HCT116 (cell line): ENCODE results near the gene ADGRE3. TPM values are rescaled to one million over a fixed set of nuclear protein-coding genes. Genes with fewer than 3 reads are reported as not detected.

Source experiments
- ATAC-seq: fragments of 200-7000 bp; cut with Tn5 transposase; 2 replicates; pipeline ENCODE4 v1.9.1; 2020; ENCODE audit warnings: mild to moderate bottlenecking, moderate library complexity
- BruUV-seq: library from RNA; stranded (reverse); fragments of 400-500 nt; replicated peaks from 2 replicates; lab custom pipeline; 2021; lab: Mats Ljungman, UMichigan
- CTCF ChIA-PET: fragments of 300-600 bp; sonication (Branson Sonifier 250); formaldehyde crosslinking; loops from one replicate; lab custom pipeline; 2021; ENCODE audit warnings: antibody characterized with exemption; lab: Charles Lee
- POLR2A ChIA-PET: fragments of 300-600, 350-600 bp; sonication (Branson Sonifier 250); formaldehyde crosslinking; loops from one replicate; lab custom pipeline; 2021; ENCODE audit warnings: antibody characterized with exemption; lab: Charles Lee
- RAD21 ChIA-PET, 2 experiments: fragments of 300-600 bp; sonication (Branson Sonifier 250); formaldehyde crosslinking; loops; one replicate each; lab custom pipeline; 2023; ENCODE audit warnings: low total read pairs in 2 of 2; ENCODE audit not compliant: uncharacterized antibody in 2 of 2, unreplicated experiment in 2 of 2, low non-redundant PET in 1 of 2; lab: Charles Lee
- DNase-seq: peaks from one replicate; pipeline ENCODE4 v3.0.0-alpha.2; 2010; ENCODE audit warnings: low read depth, low spot score
- H2AFZ ChIP-seq: fragments of 200-600 bp; shearing (Covaris generic), sonication (generic); 2 replicates; pipeline ENCODE4 v1.6.1; 2017; ENCODE audit warnings: low read depth, mixed run types, mixed read lengths, antibody characterized with exemption, low read length; ENCODE audit not compliant: poor library complexity, severe bottlenecking
- H3K27ac ChIP-seq: 2 replicates; pipeline ENCODE4 v1.5.1; 2012; ENCODE audit warnings: low read depth, low read length
- H3K27me3 ChIP-seq: fragments of 200-600 bp; sonication (generic); 2 replicates; pipeline ENCODE4 v1.6.1; 2016; ENCODE audit warnings: mixed run types, low read length, mixed read lengths; ENCODE audit not compliant: insufficient read depth
- H3K36me3 ChIP-seq, 2 experiments: fragments of 200-500 bp in 1 of 2; fragments of 200-600 bp in 1 of 2; sonication (Bioruptor generic) in 1 of 2; sonication (generic) in 1 of 2; 2 replicates each; pipeline versions ENCODE4 v1.5.1 to v1.6.1; 2014 to 2016; ENCODE audit warnings: low read length in 2 of 2, inconsistent platforms in 1 of 2, mixed read lengths in 1 of 2, mixed run types in 1 of 2; ENCODE audit not compliant: insufficient read depth in 2 of 2, control insufficient read depth in 1 of 2
- H3K4me1 ChIP-seq, 2 experiments: fragments of 200-600 bp in 1 of 2; sonication (generic) in 1 of 2; 2 replicates each; pipeline versions ENCODE4 v1.5.1 to v1.6.1; 2012 to 2017; ENCODE audit warnings: low read length in 2 of 2, inconsistent platforms in 1 of 2, mild to moderate bottlenecking in 1 of 2, mixed read lengths in 1 of 2, mixed run types in 1 of 2, moderate library complexity in 1 of 2; ENCODE audit not compliant: insufficient read depth in 2 of 2, control insufficient read depth in 1 of 2
- H3K4me2 ChIP-seq: fragments of 200-600 bp; sonication (generic); 2 replicates; pipeline ENCODE4 v1.6.1; 2017; ENCODE audit warnings: mixed run types, low read length, mixed read lengths
- H3K4me3 ChIP-seq, 2 experiments: fragments of 200-600 bp in 1 of 2; sonication (generic) in 1 of 2; replicated peaks in 1 of 2; 2 replicates each; pipeline ENCODE4 v1.5.1; 2011 to 2016; ENCODE audit warnings: low read length in 2 of 2, control low read depth in 1 of 2, low read depth in 1 of 2, mild to moderate bottlenecking in 1 of 2, mixed read lengths in 1 of 2, mixed run types in 1 of 2
- H3K79me2 ChIP-seq: fragments of 200-600 bp; sonication (generic); 2 replicates; pipeline ENCODE4 v1.6.1; 2017; ENCODE audit warnings: mild to moderate bottlenecking, mixed run types, low read length, moderate library complexity, mixed read lengths; ENCODE audit not compliant: insufficient read depth
- H3K9ac ChIP-seq: fragments of 200-600 bp; sonication (generic); 2 replicates; pipeline ENCODE4 v1.6.1; 2016; ENCODE audit warnings: low read length, mixed read lengths
- H3K9me2 ChIP-seq: fragments of 200-600 bp; sonication (generic), shearing (Covaris generic); 2 replicates; pipeline ENCODE4 v1.6.1; 2017; ENCODE audit warnings: mixed run types, mild to moderate bottlenecking, moderate library complexity; ENCODE audit not compliant: insufficient read depth
- H3K9me3 ChIP-seq, 2 experiments: fragments of 200-500 bp in 1 of 2; fragments of 200-600 bp in 1 of 2; sonication (Bioruptor generic) in 1 of 2; sonication (generic) in 1 of 2; 2 replicates each; pipeline ENCODE4 v1.6.1; 2014 to 2017; ENCODE audit warnings: low read length in 2 of 2, mixed read lengths in 2 of 2, inconsistent platforms in 1 of 2, low read depth in 1 of 2, mild to moderate bottlenecking in 1 of 2, mixed run types in 1 of 2, moderate library complexity in 1 of 2; ENCODE audit not compliant: control insufficient read depth in 1 of 2, insufficient read depth in 1 of 2
- H4K20me1 ChIP-seq: fragments of 200-600 bp; sonication (generic), shearing (Covaris generic); 2 replicates; pipeline ENCODE4 v1.6.1; 2017; ENCODE audit warnings: mixed run types, mild to moderate bottlenecking, moderate library complexity; ENCODE audit not compliant: insufficient read depth
- CBX3 ChIP-seq: IDR thresholded peaks from 2 replicates; pipeline ENCODE4 v1.6.1; 2012; ENCODE audit warnings: low read depth
- CEBPB ChIP-seq: IDR thresholded peaks from 2 replicates; pipeline ENCODE4 v1.6.1; 2012; ENCODE audit warnings: low read depth
- EZH2phosphoT487 ChIP-seq: fragments of 200-600 bp; IDR thresholded peaks from 2 replicates; pipeline ENCODE4 v1.6.1; 2018; ENCODE audit warnings: antibody characterized with exemption, borderline replicate concordance
- POLR2AphosphoS5 ChIP-seq: IDR thresholded peaks from 2 replicates; pipeline ENCODE4 v1.6.1; 2011; ENCODE audit warnings: mild to moderate bottlenecking, low read depth, low read length, moderate library complexity
- RAD21 ChIP-seq: IDR thresholded peaks from 2 replicates; pipeline ENCODE4 v1.6.1; 2012; ENCODE audit warnings: low read depth, mild to moderate bottlenecking
- SIN3A ChIP-seq: IDR thresholded peaks from 2 replicates; pipeline ENCODE4 v1.6.1; 2012; ENCODE audit warnings: low read depth
- SRF ChIP-seq: IDR thresholded peaks from 2 replicates; pipeline ENCODE4 v1.6.1; 2012; ENCODE audit warnings: low read depth
- TCF7L2 ChIP-seq: IDR thresholded peaks from 2 replicates; pipeline ENCODE4 v1.7.0; 2011; ENCODE audit warnings: borderline replicate concordance, inconsistent platforms; ENCODE audit not compliant: insufficient read depth, insufficient read length; ENCODE audit errors: extremely low read depth
- intact Hi-C: fragments of 100-400 bp; cut with micrococcal nuclease; formaldehyde crosslinking; loops from 2 replicates; pipeline ENCODE4 v1.10.0; 2022
- total RNA-seq: library from RNA; stranded (reverse); gene quantifications from one replicate; pipeline ENCODE4 v1.2.1, GENCODE V29; 2021; ENCODE audit not compliant: unreplicated experiment

ADGRE3 gene
- total RNA-seq, 1 experiment from 2014 or later: not detected

GRCh38 chr19:14683439-14683838 is 8.8 kb upstream of the ADGRE3 start:
- Histone ChIP-seq H3K36me3 (no peaks in the 10 kb centered on the region), H3K4me2 (no peak overlapping the region), H3K9ac (no peak overlapping the region), H3K27me3 (no peaks in the 10 kb centered on the region), H3K4me1 (no peaks in the 10 kb centered on the region), H3K4me3 (no peak overlapping the region), H3K9me2 (no peaks in the 10 kb centered on the region), H3K9me3 (no peaks in the 10 kb centered on the region), H2AFZ (no peak overlapping the region)
- POLR2A ChIA-PET: interaction anchor here (1.1 kb wide), 1 partner anchor 10 kb away, joined by 3 read pairs; no protein-coding TSS in a partner anchor
- BruUV-seq: no TSS peak
- RAD21 ChIA-PET: no interaction called here
- ATAC-seq (no peak), DNase-seq (no peak)
- CTCF ChIA-PET: no interaction called here
- intact Hi-C loops: no loop called here
- TF ChIP-seq CEBPB: no peak
- TF ChIP-seq RAD21: no peak
- TF ChIP-seq, all 23 proteins: peak for 0
- Histone ChIP-seq H3K79me2 (no peaks in the 10 kb centered on the region), H3K27ac (no peak overlapping the region), H4K20me1 (no peaks in the 10 kb centered on the region)

GRCh38 chr19:14682084-14682483 is 7.4 kb upstream of the ADGRE3 start:
- TF ChIP-seq TCF7L2 (no peak), POLR2AphosphoS5 (no peak), CEBPB (no peak), SRF (no peak), SIN3A (no peak), RAD21 (no peak), EZH2phosphoT487 (no peak), CBX3 (no peak)
- ChIA-PET RAD21 (no interaction called here), CTCF (no interaction called here), POLR2A (no interaction called here)
- Histone ChIP-seq H2AFZ (no peak overlapping the region), H3K9me2 (no peaks in the 10 kb centered on the region), H3K4me2 (no peak overlapping the region), H3K27ac (no peak overlapping the region), H3K79me2 (no peaks in the 10 kb centered on the region), H4K20me1 (no peaks in the 10 kb centered on the region), H3K27me3 (no peaks in the 10 kb centered on the region), H3K36me3 (no peaks in the 10 kb centered on the region), H3K9me3 (no peaks in the 10 kb centered on the region), H3K4me1 (no peaks in the 10 kb centered on the region), H3K9ac (no peak overlapping the region), H3K4me3 (no peak overlapping the region)
- no peak for DNase-seq
- intact Hi-C loops: no loop called here
- ATAC-seq: no peak
- BruUV-seq: no TSS peak
